DOHH2 (cell line): Measurements from ENCODE around the gene ARHGAP40.

Experiments used
- H3F3A ChIP-seq: fragments of 200-600 bp; sonication (generic), shearing (Covaris generic); 2 replicates; pipeline ENCODE4 v1.6.0; 2016; ENCODE audit warnings: antibody characterized with exemption, mild to moderate bottlenecking; ENCODE audit not compliant: control insufficient read depth, insufficient read depth
- H3K27ac ChIP-seq: fragments of 200-600 bp; sonication (generic); 2 replicates; pipeline ENCODE4 v1.5.1; 2014; ENCODE audit warnings: low read depth, mild to moderate bottlenecking, low read length, moderate library complexity
- H3K27me3 ChIP-seq: fragments of 200-600 bp; sonication (generic); 2 replicates; pipeline ENCODE4 v1.6.1; 2014; ENCODE audit warnings: mild to moderate bottlenecking, low read length, mixed read lengths; ENCODE audit not compliant: control insufficient read depth
- H3K36me3 ChIP-seq: fragments of 200-600 bp; sonication (generic); 2 replicates; pipeline ENCODE4 v1.6.1; 2014; ENCODE audit warnings: mild to moderate bottlenecking, low read length, moderate library complexity, mixed read lengths; ENCODE audit not compliant: control insufficient read depth
- H3K4me1 ChIP-seq: fragments of 200-600 bp; sonication (generic); 2 replicates; pipeline ENCODE4 v1.6.1; 2014; ENCODE audit warnings: mild to moderate bottlenecking, low read length, mixed read lengths; ENCODE audit not compliant: control insufficient read depth
- H3K4me2 ChIP-seq: fragments of 200-600 bp; sonication (generic); 2 replicates; pipeline ENCODE4 v1.6.0; 2014; ENCODE audit warnings: mild to moderate bottlenecking, low read length, moderate library complexity
- H3K4me3 ChIP-seq: fragments of 200-600 bp; sonication (generic); 2 replicates; pipeline ENCODE4 v1.5.1; 2014; ENCODE audit warnings: mild to moderate bottlenecking, low read length, mixed read lengths
- H3K79me2 ChIP-seq: fragments of 200-600 bp; sonication (generic); 2 replicates; pipeline ENCODE4 v1.6.1; 2014; ENCODE audit warnings: mild to moderate bottlenecking, low read length, mixed read lengths; ENCODE audit not compliant: control insufficient read depth
- H3K9me2 ChIP-seq: fragments of 200-600 bp; sonication (generic); replicated peaks from 2 replicates; pipeline ENCODE4 v1.6.1; 2014; ENCODE audit warnings: mild to moderate bottlenecking, low read length, mixed read lengths; ENCODE audit not compliant: control insufficient read depth
- H3K9me3 ChIP-seq: fragments of 200-600 bp; sonication (generic); 2 replicates; pipeline ENCODE4 v1.6.1; 2014; ENCODE audit warnings: antibody characterized with exemption, low read length, mixed read lengths; ENCODE audit not compliant: control insufficient read depth, insufficient read depth
- H4K20me1 ChIP-seq: fragments of 200-600 bp; sonication (generic); 2 replicates; pipeline ENCODE4 v1.6.0; 2014; ENCODE audit warnings: low read depth, mild to moderate bottlenecking, antibody characterized with exemption, low read length, moderate library complexity; ENCODE audit not compliant: control insufficient read depth, insufficient read depth
- EZH2phosphoT487 ChIP-seq: fragments of 200-600 bp; sonication (generic); IDR thresholded peaks from 2 replicates; pipeline ENCODE4 v1.6.1; 2017; ENCODE audit warnings: borderline replicate concordance, mild to moderate bottlenecking, antibody characterized with exemption, low read length, moderate library complexity, mixed read lengths
- TF ChIP-seq, protein P1 (sequence below): fragments of 200-600 bp; sonication (generic); IDR thresholded peaks from one replicate; pipeline ENCODE4 v1.5.1; 2014; ENCODE audit warnings: antibody characterized with exemption, mild to moderate bottlenecking, low read depth, low read length; ENCODE audit not compliant: poor library complexity, severe bottlenecking

ARHGAP40 gene

DNA sequence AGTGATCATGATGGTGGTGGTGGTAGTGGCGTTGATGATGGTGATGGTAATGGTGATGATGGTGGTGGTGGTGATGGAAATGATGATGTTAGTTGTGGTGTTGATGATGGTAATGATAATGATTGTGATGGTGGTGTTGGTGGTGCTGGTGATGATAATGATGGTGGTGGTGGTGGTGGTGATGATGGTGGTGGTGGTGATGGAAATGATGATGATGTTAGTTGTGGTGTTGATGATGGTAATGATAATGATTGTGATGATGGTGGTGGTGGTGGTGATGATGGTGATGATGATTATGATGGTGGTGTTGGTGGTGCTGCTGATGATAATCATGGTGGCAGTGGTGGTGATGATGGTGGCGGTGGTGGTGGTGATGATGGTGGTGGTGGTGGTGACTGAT lies 51.4 kb downstream of the ARHGAP40 start:
- no peaks in the 10 kb centered on the region for H3K36me3 ChIP-seq
- no peak overlapping the region for H3K4me3 ChIP-seq
- no peaks in the 10 kb centered on the region for H3F3A ChIP-seq
- H4K20me1 ChIP-seq = no peaks in the 10 kb centered on the region
- no peaks in the 10 kb centered on the region for H3K9me2 ChIP-seq
- TF ChIP-seq, protein P1, sequence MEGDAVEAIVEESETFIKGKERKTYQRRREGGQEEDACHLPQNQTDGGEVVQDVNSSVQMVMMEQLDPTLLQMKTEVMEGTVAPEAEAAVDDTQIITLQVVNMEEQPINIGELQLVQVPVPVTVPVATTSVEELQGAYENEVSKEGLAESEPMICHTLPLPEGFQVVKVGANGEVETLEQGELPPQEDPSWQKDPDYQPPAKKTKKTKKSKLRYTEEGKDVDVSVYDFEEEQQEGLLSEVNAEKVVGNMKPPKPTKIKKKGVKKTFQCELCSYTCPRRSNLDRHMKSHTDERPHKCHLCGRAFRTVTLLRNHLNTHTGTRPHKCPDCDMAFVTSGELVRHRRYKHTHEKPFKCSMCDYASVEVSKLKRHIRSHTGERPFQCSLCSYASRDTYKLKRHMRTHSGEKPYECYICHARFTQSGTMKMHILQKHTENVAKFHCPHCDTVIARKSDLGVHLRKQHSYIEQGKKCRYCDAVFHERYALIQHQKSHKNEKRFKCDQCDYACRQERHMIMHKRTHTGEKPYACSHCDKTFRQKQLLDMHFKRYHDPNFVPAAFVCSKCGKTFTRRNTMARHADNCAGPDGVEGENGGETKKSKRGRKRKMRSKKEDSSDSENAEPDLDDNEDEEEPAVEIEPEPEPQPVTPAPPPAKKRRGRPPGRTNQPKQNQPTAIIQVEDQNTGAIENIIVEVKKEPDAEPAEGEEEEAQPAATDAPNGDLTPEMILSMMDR = no peak
- no peak for TF ChIP-seq EZH2phosphoT487
- no peak overlapping the region for H3K4me2 ChIP-seq
- H3K27ac ChIP-seq = no peak overlapping the region
- no peaks in the 10 kb centered on the region for H3K9me3 ChIP-seq
- H3K79me2 ChIP-seq = no peaks in the 10 kb centered on the region
- H3K27me3 ChIP-seq = no peaks in the 10 kb centered on the region; the same call in 1 of the 2 replicates
- no peaks in the 10 kb centered on the region for H3K4me1 ChIP-seq

DNA sequence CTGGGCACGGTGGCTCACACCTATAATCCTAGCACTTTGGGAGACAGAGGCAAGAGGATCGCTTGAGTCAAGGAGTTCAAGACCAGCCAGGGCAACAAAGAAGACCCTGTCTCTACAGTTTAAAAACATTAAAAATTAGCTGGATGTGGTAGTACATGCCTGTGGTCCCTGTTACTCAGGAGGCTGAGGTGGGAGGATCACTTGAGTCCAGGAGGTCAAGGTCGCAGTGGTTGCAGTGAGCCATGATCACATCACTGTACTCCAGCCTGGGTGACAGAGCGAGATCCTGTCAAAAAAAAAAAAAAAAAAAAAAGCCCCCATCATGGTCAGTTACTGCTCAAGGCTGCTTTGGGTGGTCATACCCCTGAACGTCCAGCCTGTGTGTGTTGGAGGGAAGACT lies 55.8 kb downstream of the ARHGAP40 start:
- Histone ChIP-seq H3K79me2 (no peaks in the 10 kb centered on the region), H3K4me1 (no peaks in the 10 kb centered on the region), H3K9me2 (no peaks in the 10 kb centered on the region), H3K36me3 (no peaks in the 10 kb centered on the region), H3K4me2 (no peak overlapping the region), H3K27me3 (peaks cover 2% of the 10 kb centered on the region), H3K4me3 (no peak overlapping the region), H4K20me1 (0 out of 2 replicates have a peak, but pooled peaks cover 6% of the 10 kb centered on the region), H3K9me3 (no peaks in the 10 kb centered on the region), H3F3A (no peaks in the 10 kb centered on the region), H3K27ac (no peak overlapping the region)
- no peak for TF ChIP-seq EZH2phosphoT487
- TF ChIP-seq, protein P1 = no peak

DNA sequence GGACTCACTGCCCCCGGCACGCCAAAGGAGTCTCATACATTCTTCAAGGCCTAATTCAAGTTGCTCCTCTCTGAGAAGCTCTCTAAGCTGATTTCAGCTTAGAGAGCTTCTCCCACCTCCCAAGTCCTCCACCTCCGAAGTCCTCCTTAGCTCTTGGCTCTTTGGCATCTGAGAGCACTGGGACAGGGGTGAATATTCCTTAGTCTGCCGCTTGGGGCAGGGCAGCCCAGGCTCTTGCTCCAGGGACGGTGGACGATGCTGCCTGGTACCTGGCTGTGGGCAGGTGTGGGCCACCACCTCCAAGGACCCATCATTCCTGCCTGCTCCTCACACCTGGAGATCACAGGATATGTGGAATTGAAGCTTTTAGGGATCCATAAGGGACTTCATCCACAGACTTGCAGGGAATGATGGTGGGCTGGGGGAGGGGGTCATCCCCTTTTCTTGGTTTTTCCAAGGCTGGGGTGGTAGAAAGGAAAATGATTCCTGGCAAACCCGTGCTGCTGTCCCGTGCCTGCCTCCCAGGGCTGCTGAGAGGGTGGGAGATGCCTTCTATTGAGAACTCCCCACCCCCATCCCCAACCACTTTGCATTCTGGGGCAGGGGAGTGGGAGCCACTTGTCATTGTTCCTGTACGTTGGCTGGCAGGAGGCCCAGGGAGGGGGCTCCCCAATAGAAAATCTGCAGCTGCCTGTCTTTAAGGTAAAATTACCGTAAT lies 57.4 kb downstream of the ARHGAP40 start:
- no peaks in the 10 kb centered on the region for H3K79me2 ChIP-seq
- H3K27me3 ChIP-seq = peaks cover 6% of the 10 kb centered on the region
- H3K4me1 ChIP-seq = no peaks in the 10 kb centered on the region
- H3F3A ChIP-seq = no peaks in the 10 kb centered on the region
- no peak overlapping the region for H3K4me2 ChIP-seq
- no peaks in the 10 kb centered on the region for H3K36me3 ChIP-seq
- no peak overlapping the region for H3K27ac ChIP-seq
- no peak overlapping the region for H3K4me3 ChIP-seq
- H4K20me1 ChIP-seq = 0 out of 2 replicates have a peak, but pooled peaks cover 6% of the 10 kb centered on the region
- TF ChIP-seq EZH2phosphoT487 = no peak
- TF ChIP-seq, protein P1 = peak; percentile 64
- no peaks in the 10 kb centered on the region for H3K9me2 ChIP-seq
- no peaks in the 10 kb centered on the region for H3K9me3 ChIP-seq
